Astrocyte (in vitro differentiated cells and primary cell): ENCODE results near the gene LUZP2. TPM values are rescaled to one million over a fixed set of nuclear protein-coding genes. Genes with fewer than 3 reads are reported as not detected.

Experiments used
- DNase-seq: peaks from one replicate; pipeline ENCODE4 v3.0.0-alpha.2; 2010; ENCODE audit warnings: low read depth
- FAIRE-seq: peaks from 2 replicates; lab custom pipeline; 2011; peaks lifted over from hg19 to GRCh38; lab: Jason Lieb, UNC
- H2AFZ ChIP-seq: 2 replicates; pipeline ENCODE4 v1.6.0; 2012; ENCODE audit warnings: low read depth, low read length, inconsistent platforms
- H3K27ac ChIP-seq: 2 replicates; pipeline ENCODE4 v1.5.1; 2011; ENCODE audit warnings: low read depth, low read length, inconsistent platforms
- H3K27me3 ChIP-seq: 2 replicates; pipeline ENCODE4 v1.6.0; 2011; ENCODE audit warnings: low read length, inconsistent platforms; ENCODE audit not compliant: insufficient read depth
- H3K36me3 ChIP-seq: 2 replicates; pipeline ENCODE4 v1.5.1; 2011; ENCODE audit warnings: low read length, inconsistent platforms; ENCODE audit not compliant: insufficient read depth
- H3K4me1 ChIP-seq: 2 replicates; pipeline ENCODE4 v1.5.1; 2011; ENCODE audit warnings: low read length, inconsistent platforms; ENCODE audit not compliant: insufficient read depth
- H3K4me2 ChIP-seq: 2 replicates; pipeline ENCODE4 v1.6.0; 2012; ENCODE audit warnings: low read length, inconsistent platforms
- H3K4me3 ChIP-seq: 2 replicates; pipeline ENCODE4 v1.5.1; 2011; ENCODE audit warnings: low read depth, mild to moderate bottlenecking, low read length, inconsistent platforms; ENCODE audit not compliant: insufficient read depth
- H3K79me2 ChIP-seq: 2 replicates; pipeline ENCODE4 v1.6.0; 2012; ENCODE audit warnings: mild to moderate bottlenecking, low read length, inconsistent platforms; ENCODE audit not compliant: insufficient read depth
- H3K9ac ChIP-seq: 2 replicates; pipeline ENCODE4 v1.6.0; 2012; ENCODE audit warnings: mild to moderate bottlenecking, low read length, inconsistent platforms
- H3K9me3 ChIP-seq: 2 replicates; pipeline ENCODE4 v1.5.1; 2012; ENCODE audit warnings: low read depth, mild to moderate bottlenecking, low read length, inconsistent platforms; ENCODE audit not compliant: insufficient read depth
- H4K20me1 ChIP-seq: 2 replicates; pipeline ENCODE4 v1.6.0; 2012; ENCODE audit warnings: low read length, inconsistent platforms; ENCODE audit not compliant: insufficient read depth
- H3K27ac Mint-ChIP-seq: one replicate; pipeline ENCODE4 v1.8.0; 2021; ENCODE audit warnings: mild to moderate bottlenecking, mixed read lengths; ENCODE audit not compliant: unreplicated experiment
- H3K27me3 Mint-ChIP-seq: one replicate; pipeline ENCODE4 v1.8.0; 2021; ENCODE audit warnings: low read depth, mixed read lengths; ENCODE audit not compliant: unreplicated experiment
- H3K36me3 Mint-ChIP-seq: one replicate; pipeline ENCODE4 v1.8.0; 2021; ENCODE audit warnings: low read depth, mixed read lengths; ENCODE audit not compliant: unreplicated experiment
- H3K4me1 Mint-ChIP-seq: one replicate; pipeline ENCODE4 v1.8.0; 2021; ENCODE audit warnings: low read depth, mixed read lengths; ENCODE audit not compliant: unreplicated experiment
- H3K4me3 Mint-ChIP-seq: one replicate; pipeline ENCODE4 v1.8.0; 2021; ENCODE audit warnings: mild to moderate bottlenecking, moderate library complexity, mixed read lengths; ENCODE audit not compliant: unreplicated experiment
- H3K9me3 Mint-ChIP-seq: one replicate; pipeline ENCODE4 v1.8.0; 2021; ENCODE audit warnings: mild to moderate bottlenecking, mixed read lengths; ENCODE audit not compliant: unreplicated experiment
- EZH2 ChIP-seq: IDR thresholded peaks from 2 replicates; pipeline ENCODE4 v1.6.1; 2012; ENCODE audit warnings: mild to moderate bottlenecking, low read length, inconsistent platforms; ENCODE audit not compliant: insufficient read depth
- total RNA-seq: library from RNA; stranded (reverse); gene quantifications from 2 replicates; pipeline ENCODE4 v1.2.1, GENCODE V29; 2021
- TF ChIP-seq, protein P1 (sequence below): IDR thresholded peaks from 2 replicates; pipeline ENCODE4 v1.5.1; 2011; ENCODE audit warnings: low read depth, mild to moderate bottlenecking, inconsistent platforms, low read length, moderate library complexity; ENCODE audit not compliant: insufficient read depth

Gene LUZP2
- total RNA-seq, 1 donor from 2014 or later, result 2.3 TPM

DNA sequence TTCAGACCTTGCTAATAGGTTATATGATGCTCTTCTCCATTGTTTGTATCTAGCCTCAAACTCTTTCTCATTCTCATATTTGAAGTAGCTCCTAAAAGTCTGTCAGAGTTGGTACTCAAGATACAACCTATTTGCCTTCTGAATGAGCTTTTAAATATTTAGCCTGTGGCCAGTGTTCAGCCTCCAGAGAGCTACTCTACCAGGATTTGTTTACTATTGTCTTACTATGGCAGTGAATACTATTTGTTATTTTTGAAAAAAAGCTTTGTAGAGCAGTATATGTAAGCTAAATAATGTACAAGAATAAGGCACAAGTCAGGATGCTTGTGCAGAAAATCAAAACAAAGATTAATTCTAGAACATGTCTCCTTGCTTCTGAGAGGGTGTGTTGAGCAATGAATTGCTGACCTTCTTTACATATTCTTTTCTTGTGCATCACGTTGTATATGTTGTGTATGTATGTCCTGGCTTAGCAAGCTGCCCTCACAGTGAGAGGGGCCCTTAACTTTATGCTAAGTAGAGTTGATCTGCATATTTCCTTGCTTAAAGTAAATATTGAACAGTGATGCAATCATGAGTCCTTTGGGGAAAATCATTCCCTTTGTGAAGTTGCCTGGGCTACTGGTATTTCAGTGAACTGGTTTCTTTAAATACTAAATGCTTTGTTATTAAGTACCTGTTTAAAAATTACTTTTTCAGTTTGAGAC, 438.0 kb downstream of the LUZP2 start:
- no peak overlapping the region for H3K27ac Mint-ChIP-seq
- H3K27ac ChIP-seq, result no peak overlapping the region
- H3K4me3 Mint-ChIP-seq, result no peak overlapping the region

DNA sequence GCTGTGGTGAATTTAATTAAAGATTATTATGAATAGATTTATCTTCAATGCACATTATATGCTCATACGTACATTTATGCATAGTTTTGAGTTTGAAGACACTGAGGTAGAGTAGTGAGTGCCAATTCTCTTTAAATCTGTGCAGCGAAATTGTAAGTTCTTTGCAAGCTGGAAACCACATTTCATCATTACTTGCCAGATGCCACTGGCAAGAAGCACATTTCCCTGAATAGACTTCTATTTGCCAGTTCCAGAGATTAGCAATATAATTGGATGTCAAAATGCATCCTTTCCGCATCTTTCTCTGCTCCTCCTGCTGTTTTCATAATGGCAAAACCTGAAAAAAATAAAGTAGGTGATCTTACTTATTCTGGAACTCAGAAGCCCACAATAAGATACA, 448.0 kb downstream of the LUZP2 start:
- Mint-ChIP-seq H3K36me3 (no peaks in the 10 kb centered on the region), H3K9me3 (no peaks in the 10 kb centered on the region), H3K27me3 (no peaks in the 10 kb centered on the region), H3K4me1 (no peaks in the 10 kb centered on the region), H3K4me3 (no peak overlapping the region), H3K27ac (no peak overlapping the region)
- Histone ChIP-seq H3K4me1 (no peaks in the 10 kb centered on the region), H3K79me2 (no peaks in the 10 kb centered on the region), H3K9ac (no peak overlapping the region), H3K4me3 (no peak overlapping the region), H3K36me3 (no peaks in the 10 kb centered on the region), H3K27me3 (no peaks in the 10 kb centered on the region), H3K27ac (no peak overlapping the region), H3K9me3 (no peaks in the 10 kb centered on the region), H2AFZ (no peak overlapping the region), H3K4me2 (no peak overlapping the region), H4K20me1 (no peaks in the 10 kb centered on the region)
- FAIRE-seq, result no peak
- TF ChIP-seq, protein P1, sequence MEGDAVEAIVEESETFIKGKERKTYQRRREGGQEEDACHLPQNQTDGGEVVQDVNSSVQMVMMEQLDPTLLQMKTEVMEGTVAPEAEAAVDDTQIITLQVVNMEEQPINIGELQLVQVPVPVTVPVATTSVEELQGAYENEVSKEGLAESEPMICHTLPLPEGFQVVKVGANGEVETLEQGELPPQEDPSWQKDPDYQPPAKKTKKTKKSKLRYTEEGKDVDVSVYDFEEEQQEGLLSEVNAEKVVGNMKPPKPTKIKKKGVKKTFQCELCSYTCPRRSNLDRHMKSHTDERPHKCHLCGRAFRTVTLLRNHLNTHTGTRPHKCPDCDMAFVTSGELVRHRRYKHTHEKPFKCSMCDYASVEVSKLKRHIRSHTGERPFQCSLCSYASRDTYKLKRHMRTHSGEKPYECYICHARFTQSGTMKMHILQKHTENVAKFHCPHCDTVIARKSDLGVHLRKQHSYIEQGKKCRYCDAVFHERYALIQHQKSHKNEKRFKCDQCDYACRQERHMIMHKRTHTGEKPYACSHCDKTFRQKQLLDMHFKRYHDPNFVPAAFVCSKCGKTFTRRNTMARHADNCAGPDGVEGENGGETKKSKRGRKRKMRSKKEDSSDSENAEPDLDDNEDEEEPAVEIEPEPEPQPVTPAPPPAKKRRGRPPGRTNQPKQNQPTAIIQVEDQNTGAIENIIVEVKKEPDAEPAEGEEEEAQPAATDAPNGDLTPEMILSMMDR, result no peak
- TF ChIP-seq EZH2, result no peak
- DNase-seq, result no peak

More for the DNA sequence above, 438.0 kb downstream of the LUZP2 start:
- DNase-seq, result no peak
- no peak overlapping the region for H3K9ac ChIP-seq
- Mint-ChIP-seq H3K27me3 (no peaks in the 10 kb centered on the region), H3K4me1 (no peaks in the 10 kb centered on the region), H3K9me3 (peaks cover 6% of the 10 kb centered on the region), H3K36me3 (no peaks in the 10 kb centered on the region)
- no peak overlapping the region for H2AFZ ChIP-seq
- no peak overlapping the region for H3K4me2 ChIP-seq
- H3K4me1 ChIP-seq, result no peaks in the 10 kb centered on the region
- H3K27me3 ChIP-seq, result no peaks in the 10 kb centered on the region
- H3K9me3 ChIP-seq, result no peaks in the 10 kb centered on the region
- FAIRE-seq, result no peak
- H3K36me3 ChIP-seq, result no peaks in the 10 kb centered on the region
- no peaks in the 10 kb centered on the region for H4K20me1 ChIP-seq
- H3K4me3 ChIP-seq, result no peak overlapping the region
- no peak for TF ChIP-seq EZH2
- TF ChIP-seq, protein P1, result no peak
- H3K79me2 ChIP-seq, result no peaks in the 10 kb centered on the region

DNA sequence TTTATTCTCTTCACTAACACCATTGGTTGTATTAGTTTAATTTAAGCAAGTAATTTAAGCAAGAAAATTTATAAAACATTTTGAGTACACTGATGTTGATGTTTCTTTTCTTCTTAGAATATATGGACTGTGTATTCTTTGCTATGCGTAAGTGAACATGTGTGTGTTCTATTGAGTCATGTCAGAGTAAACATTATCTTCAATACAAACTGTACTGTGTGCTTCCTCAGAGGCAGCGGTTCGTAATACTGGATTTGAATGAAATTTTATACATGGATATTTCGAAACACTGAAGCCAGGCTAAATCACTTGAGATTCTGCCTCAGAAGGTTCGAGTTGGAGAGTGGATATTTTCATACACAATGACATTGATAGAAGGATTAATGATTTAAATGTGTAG, 452.6 kb downstream of the LUZP2 start:
- DNase-seq, result no peak
- no peak for FAIRE-seq
- TF ChIP-seq, protein P1, result no peak
- TF ChIP-seq EZH2, result no peak

More for the DNA sequence above, 452.6 kb downstream of the LUZP2 start:
- Histone ChIP-seq H3K79me2 (no peaks in the 10 kb centered on the region), H3K27ac (no peak overlapping the region), H2AFZ (no peak overlapping the region), H4K20me1 (no peaks in the 10 kb centered on the region), H3K9ac (no peak overlapping the region), H3K36me3 (no peaks in the 10 kb centered on the region), H3K4me1 (no peaks in the 10 kb centered on the region), H3K27me3 (no peaks in the 10 kb centered on the region), H3K9me3 (no peaks in the 10 kb centered on the region), H3K4me3 (no peak overlapping the region), H3K4me2 (no peak overlapping the region)
- H3K9me3 Mint-ChIP-seq, result no peaks in the 10 kb centered on the region
- no peaks in the 10 kb centered on the region for H3K36me3 Mint-ChIP-seq
- H3K4me1 Mint-ChIP-seq, result no peaks in the 10 kb centered on the region
- no peaks in the 10 kb centered on the region for H3K27me3 Mint-ChIP-seq
- H3K4me3 Mint-ChIP-seq, result no peak overlapping the region
- no peak overlapping the region for H3K27ac Mint-ChIP-seq
